ENCODE data around the gene LBP.

The LBP gene

DNA sequence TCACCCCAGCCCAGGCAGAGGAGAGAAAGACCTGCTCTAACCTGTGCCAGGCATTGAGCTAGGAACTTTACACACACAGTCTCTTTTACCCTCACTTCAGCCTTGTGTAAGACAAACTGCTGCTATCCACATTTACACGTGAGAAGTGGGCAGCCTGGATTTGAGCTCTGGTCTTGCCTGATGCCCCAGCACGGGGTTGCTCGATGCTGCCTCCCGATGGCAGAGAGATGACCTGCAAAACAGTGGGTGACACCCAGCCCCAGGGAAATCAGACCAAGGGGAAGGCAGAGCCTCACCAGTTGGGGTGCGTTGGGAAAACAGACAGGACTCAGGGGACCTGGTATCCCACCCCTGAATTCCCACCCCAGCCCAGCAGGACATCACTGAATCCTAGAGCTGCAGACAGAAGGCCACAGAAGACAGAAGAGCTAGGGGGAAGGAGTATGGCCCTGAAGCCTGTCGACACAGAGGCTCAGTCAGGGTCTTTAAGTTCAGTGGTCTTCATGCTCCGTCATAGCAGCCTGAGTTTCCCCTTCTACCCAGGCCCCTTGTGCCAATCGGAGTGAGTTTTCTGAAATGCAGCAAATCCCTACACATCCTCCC lies 41.3 kb upstream of the LBP start:
- Histone ChIP-seq H3K27me3 (ENCODE audit: insufficient read depth, poor library complexity, severe bottlenecking) (no peaks in the 10 kb centered on the region), H3K4me3 (replicated peaks; ENCODE audit: insufficient read depth, low read length) (peak overlapping the region; percentile 37), H3K27ac (replicated peaks) (peak overlapping the region; percentile 90)
- TF ChIP-seq, protein P1, sequence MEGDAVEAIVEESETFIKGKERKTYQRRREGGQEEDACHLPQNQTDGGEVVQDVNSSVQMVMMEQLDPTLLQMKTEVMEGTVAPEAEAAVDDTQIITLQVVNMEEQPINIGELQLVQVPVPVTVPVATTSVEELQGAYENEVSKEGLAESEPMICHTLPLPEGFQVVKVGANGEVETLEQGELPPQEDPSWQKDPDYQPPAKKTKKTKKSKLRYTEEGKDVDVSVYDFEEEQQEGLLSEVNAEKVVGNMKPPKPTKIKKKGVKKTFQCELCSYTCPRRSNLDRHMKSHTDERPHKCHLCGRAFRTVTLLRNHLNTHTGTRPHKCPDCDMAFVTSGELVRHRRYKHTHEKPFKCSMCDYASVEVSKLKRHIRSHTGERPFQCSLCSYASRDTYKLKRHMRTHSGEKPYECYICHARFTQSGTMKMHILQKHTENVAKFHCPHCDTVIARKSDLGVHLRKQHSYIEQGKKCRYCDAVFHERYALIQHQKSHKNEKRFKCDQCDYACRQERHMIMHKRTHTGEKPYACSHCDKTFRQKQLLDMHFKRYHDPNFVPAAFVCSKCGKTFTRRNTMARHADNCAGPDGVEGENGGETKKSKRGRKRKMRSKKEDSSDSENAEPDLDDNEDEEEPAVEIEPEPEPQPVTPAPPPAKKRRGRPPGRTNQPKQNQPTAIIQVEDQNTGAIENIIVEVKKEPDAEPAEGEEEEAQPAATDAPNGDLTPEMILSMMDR (IDR thresholded peaks at IDR 0.05; ENCODE audit: insufficient read depth, low read length): peak; percentile 79
- TF ChIP-seq SPI1 (IDR thresholded peaks at IDR 0.05; ENCODE audit: borderline replicate concordance, low read depth) (no peak; the same call in 1 of the 2 replicates), POLR2AphosphoS5 (IDR thresholded peaks at IDR 0.05; ENCODE audit: low read depth) (peak; percentile 47; the same call in 1 of the 2 replicates)
- DNase-seq (ENCODE audit: low read depth in 1 of 2, low spot score in 1 of 2): peak in 1 of 2 experiments; percentile 94

DNA sequence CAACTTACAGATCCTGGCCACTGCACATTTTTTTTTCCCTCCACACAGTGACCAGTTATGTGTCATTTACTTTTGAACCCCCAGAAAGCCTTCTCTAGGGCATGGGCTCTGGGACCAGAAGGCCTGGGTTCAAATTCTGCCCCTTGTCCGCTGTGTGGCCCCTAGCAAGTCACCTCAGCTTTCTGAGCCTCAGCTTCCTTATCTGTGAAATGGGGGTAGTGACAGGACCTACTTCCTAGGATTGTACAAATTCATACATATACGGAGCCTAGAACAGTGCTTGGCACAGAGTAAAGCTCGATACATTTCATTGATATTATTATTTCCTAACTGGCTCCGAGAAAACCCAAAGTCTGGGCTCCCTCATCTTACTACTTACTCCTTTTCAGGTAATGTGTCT lies 40.7 kb upstream of the LBP start:
- TF ChIP-seq, protein P1 (IDR thresholded peaks at IDR 0.05; ENCODE audit: insufficient read depth, low read length): no peak
- TF ChIP-seq SPI1 (IDR thresholded peaks at IDR 0.05; ENCODE audit: borderline replicate concordance, low read depth) (no peak), GABPA (IDR thresholded peaks at IDR 0.05; ENCODE audit: low read depth) (no peak), POLR2AphosphoS5 (IDR thresholded peaks at IDR 0.05; ENCODE audit: low read depth) (no peak)
- TF ChIP-seq, protein P2, sequence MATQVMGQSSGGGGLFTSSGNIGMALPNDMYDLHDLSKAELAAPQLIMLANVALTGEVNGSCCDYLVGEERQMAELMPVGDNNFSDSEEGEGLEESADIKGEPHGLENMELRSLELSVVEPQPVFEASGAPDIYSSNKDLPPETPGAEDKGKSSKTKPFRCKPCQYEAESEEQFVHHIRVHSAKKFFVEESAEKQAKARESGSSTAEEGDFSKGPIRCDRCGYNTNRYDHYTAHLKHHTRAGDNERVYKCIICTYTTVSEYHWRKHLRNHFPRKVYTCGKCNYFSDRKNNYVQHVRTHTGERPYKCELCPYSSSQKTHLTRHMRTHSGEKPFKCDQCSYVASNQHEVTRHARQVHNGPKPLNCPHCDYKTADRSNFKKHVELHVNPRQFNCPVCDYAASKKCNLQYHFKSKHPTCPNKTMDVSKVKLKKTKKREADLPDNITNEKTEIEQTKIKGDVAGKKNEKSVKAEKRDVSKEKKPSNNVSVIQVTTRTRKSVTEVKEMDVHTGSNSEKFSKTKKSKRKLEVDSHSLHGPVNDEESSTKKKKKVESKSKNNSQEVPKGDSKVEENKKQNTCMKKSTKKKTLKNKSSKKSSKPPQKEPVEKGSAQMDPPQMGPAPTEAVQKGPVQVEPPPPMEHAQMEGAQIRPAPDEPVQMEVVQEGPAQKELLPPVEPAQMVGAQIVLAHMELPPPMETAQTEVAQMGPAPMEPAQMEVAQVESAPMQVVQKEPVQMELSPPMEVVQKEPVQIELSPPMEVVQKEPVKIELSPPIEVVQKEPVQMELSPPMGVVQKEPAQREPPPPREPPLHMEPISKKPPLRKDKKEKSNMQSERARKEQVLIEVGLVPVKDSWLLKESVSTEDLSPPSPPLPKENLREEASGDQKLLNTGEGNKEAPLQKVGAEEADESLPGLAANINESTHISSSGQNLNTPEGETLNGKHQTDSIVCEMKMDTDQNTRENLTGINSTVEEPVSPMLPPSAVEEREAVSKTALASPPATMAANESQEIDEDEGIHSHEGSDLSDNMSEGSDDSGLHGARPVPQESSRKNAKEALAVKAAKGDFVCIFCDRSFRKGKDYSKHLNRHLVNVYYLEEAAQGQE (IDR thresholded peaks at IDR 0.05; ENCODE audit: insufficient replicate concordance, low read depth): no peak
- Histone ChIP-seq H3K27me3 (ENCODE audit: insufficient read depth, poor library complexity, severe bottlenecking) (no peaks in the 10 kb centered on the region), H3K27ac (replicated peaks) (peak overlapping the region; percentile 90), H3K4me3 (replicated peaks; ENCODE audit: insufficient read depth, low read length) (peak overlapping the region; percentile 10; the same call in 1 of the 2 replicates)
- DNase-seq (ENCODE audit: low read depth in 1 of 2, low spot score in 1 of 2): peak in 1 of 2 experiments; percentile 6

DNA sequence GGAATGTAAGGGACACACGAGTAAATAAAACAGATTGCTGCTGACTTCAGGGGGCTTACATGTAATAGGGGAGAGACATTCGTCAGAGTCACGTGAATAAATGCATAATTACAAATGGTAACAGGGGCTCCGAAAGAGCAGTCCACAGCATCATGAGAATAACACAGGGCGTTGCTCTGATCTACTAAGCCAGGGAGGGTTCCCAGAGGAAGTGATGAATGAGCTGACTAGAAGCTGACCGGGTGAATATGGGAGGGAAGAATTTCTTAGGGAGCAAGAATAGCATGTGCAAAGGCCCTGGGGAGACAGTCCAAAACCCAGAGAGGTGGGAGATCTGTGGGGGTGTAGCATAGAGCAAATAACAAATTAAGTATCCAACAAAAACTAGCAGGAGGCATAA lies 39.9 kb upstream of the LBP start:
- no peak for TF ChIP-seq GABPA (IDR thresholded peaks at IDR 0.05; ENCODE audit: low read depth)
- TF ChIP-seq SPI1 (IDR thresholded peaks at IDR 0.05; ENCODE audit: borderline replicate concordance, low read depth): no peak
- TF ChIP-seq, protein P2 (IDR thresholded peaks at IDR 0.05; ENCODE audit: insufficient replicate concordance, low read depth): no peak
- no peak for DNase-seq (ENCODE audit: low read depth in 1 of 2, low spot score in 1 of 2)
- Histone ChIP-seq H3K27ac (replicated peaks) (no peak overlapping the region), H3K27me3 (ENCODE audit: insufficient read depth, poor library complexity, severe bottlenecking) (no peaks in the 10 kb centered on the region), H3K4me3 (replicated peaks; ENCODE audit: insufficient read depth, low read length) (no peak overlapping the region)

DNA sequence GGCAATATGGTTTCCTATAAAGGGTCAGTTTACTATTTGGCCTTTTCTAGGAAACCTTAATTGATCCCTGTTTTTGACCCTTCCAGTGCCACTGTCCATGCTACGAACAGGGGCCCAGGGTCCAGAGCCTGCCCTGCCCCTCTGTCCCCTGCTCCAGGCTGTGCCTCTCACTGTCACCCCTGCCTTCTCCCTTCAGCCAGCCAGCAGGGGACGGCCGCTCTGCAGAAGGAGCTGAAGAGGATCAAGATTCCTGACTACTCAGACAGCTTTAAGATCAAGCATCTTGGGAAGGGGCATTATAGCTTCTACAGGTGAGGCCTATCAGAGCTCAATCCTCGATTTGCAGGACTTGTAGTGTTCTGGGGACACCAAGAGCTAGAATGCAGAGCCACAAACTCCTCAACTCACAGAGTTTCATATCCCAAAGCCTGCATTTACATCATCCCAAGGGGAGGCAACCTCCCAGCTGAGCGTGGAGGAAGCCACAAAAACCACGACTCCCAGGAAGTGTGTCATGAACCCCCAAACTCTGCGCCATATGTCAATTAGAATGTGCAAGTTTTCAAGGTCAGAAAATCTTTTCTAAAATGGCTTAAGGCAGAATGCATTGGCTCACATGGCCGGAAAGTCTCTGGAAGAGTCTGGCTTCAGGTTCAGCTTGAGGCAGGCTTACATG lies 38.8 kb upstream of the LBP start:
- peak in 1 of 2 experiments; percentile 65 for DNase-seq (ENCODE audit: low read depth in 1 of 2, low spot score in 1 of 2)
- Histone ChIP-seq H3K27ac (replicated peaks) (peak overlapping the region; percentile 14; the same call in 1 of the 2 replicates), H3K4me3 (replicated peaks; ENCODE audit: insufficient read depth, low read length) (no peak overlapping the region), H3K27me3 (ENCODE audit: insufficient read depth, poor library complexity, severe bottlenecking) (no peaks in the 10 kb centered on the region)
- TF ChIP-seq SPI1 (IDR thresholded peaks at IDR 0.05; ENCODE audit: borderline replicate concordance, low read depth): no peak
- TF ChIP-seq, protein P1 (IDR thresholded peaks at IDR 0.05; ENCODE audit: insufficient read depth, low read length): no peak
- peak; percentile 67 for TF ChIP-seq POLR2AphosphoS5 (IDR thresholded peaks at IDR 0.05; ENCODE audit: low read depth)
- TF ChIP-seq GABPA (IDR thresholded peaks at IDR 0.05; ENCODE audit: low read depth): no peak
- TF ChIP-seq, protein P2 (IDR thresholded peaks at IDR 0.05; ENCODE audit: insufficient replicate concordance, low read depth): no peak

Data from HL-60 (cell line).